ENCODE measurements around the gene TCF4.
"Not testable (repeated sequence)": the region's sequence is repeated elsewhere in the genome, so short reads cannot be mapped to it uniquely, and the experiment has no call there.

The TCF4 gene

DNA sequence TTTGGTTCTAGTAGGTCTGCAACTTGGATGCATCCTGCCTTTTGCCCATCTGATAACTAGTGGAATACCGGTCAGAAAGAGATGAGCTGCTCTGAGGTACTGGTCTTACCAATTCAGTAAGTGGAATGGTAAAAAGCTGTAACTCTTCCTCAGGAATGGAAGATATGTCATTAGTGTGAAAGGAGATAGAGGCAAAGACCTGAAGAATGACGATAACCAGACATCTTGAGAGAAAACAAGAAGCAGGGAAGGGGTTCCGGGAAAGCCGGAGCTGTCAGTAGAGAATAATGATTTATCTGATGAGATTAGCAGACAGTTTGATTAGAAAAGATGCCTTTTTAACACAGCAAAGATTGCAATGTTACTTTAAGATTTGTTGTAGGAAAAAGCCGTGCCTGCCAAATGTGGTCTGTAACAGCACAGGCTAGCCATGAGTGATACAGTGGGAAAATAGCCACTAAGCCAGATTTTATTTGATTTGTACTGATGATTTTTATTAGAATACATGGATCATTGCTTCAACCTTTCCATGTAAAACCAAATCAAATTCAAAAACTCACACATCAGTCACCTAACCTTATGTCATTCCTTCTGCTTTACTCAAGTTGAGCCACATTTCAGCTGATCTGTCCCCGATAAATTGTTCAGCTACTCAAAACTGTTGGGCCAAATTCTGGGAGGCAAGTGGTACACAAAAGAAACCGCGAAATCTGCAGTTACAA lies 110.0 kb downstream of the TCF4 start:
- no peak for DNase-seq

GRCh38 chr18:55477499-55477859 lies 110.5 kb downstream of the TCF4 start:
- peak in 1 of 56 donors; percentile 20 for DNase-seq

DNA sequence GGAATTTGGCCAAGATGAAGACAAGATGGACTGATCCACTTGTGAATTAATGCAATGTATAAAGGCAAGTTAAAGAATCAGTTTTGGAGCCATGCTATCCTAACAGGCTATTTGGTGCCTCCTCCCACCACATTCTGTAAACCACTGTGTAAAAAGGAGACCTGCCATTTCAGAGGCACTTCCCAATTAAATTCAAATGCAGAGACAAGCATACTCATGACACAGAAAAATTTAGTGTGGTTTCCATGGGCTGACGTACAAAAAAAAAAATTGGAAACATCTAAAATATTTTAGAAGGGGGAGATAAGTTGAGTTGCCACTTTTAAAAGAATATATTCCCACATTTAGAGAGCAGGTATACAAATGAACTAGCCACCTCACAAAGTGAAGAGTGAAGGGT lies 112.1 kb downstream of the TCF4 start:
- no peak for DNase-seq

- DNase-seq = no peak
Measured at GRCh38 chr18:55475467-55475866, 112.5 kb downstream of the TCF4 start.

GRCh38 chr18:55473560-55473959 lies 114.4 kb downstream of the TCF4 start:
- DNase-seq = no peak

GRCh38 chr18:55473058-55473457 lies 114.9 kb downstream of the TCF4 start:
- DNase-seq = no peak

DNA sequence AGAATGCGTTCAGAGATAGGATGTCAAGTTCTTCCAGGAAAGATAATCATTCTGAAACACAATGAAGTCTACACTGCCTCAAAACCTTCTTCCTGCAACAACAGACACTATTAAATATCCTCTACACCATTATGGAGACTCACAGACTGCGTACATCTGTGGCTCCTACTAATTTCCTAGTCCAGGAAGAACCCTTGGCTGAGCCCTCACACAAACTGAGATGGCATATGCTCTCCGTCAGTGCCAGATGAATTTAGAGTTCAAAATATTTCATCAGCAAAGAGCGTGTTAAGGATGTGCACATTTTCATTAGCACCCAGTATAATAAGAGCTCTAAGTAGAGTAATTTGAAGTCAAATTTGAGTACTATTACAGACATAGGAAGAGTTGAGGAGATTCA lies 117.2 kb downstream of the TCF4 start:
- no peak for DNase-seq

GRCh38 chr18:55469134-55469533 lies 118.9 kb downstream of the TCF4 start:
- not testable (repeated sequence) for DNase-seq

DNA sequence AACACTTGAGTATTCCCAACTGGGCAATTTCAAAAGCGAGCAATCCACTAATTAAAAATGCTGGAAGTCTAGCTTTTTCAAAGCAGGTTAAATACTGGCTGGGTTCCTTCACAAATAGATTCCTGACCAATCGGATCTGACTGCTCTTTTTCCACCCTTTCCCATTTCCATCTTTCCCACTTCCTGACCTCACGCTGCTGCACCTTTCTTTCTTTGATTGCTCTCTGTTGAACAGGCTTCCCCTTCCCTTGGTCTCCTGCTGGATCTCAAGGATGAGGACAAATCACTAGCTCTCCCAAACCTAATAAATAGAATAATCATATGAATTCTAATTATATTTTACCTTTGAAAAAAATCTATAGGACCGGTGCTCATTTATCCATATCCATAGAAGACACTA lies 121.2 kb downstream of the TCF4 start:
- no peak for DNase-seq

DNA sequence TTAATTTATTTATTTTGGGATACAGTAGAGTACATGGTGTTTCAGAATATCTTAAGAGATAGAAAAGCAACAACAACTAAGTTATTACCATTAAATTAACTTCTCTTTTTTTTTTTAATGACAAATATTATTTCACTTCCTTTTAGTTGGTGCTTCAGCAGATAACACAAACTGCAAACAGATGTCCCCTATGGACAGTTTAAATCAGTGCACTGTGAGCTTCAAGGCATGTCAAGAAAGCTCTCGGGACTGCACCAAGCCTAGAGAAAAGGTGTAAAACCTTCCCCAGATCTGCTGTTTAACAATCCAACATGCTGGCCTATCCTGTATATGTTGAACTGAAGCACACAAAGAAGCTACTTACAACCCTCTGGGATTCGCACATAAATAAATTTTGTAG lies 122.7 kb downstream of the TCF4 start:
- DNase-seq = no peak

DNA sequence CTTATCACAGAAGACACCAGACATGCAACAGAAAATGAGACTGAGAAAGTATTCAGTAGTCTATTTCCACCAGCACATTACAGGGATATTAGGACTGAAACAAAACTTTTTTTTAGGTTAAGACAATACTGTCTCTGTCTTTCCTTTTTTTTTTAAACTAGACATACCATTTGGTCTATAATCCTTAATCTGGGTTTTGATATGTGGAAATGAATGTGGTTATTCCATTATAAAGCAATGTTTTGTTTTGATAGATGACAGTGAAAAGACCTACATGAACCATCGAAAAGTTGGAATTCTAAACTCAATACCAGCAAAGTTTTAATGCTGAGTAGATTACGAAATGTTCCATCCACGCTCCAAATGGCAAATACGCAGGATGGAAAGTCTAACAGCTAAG lies 123.4 kb downstream of the TCF4 start:
- no peak for DNase-seq

DNA sequence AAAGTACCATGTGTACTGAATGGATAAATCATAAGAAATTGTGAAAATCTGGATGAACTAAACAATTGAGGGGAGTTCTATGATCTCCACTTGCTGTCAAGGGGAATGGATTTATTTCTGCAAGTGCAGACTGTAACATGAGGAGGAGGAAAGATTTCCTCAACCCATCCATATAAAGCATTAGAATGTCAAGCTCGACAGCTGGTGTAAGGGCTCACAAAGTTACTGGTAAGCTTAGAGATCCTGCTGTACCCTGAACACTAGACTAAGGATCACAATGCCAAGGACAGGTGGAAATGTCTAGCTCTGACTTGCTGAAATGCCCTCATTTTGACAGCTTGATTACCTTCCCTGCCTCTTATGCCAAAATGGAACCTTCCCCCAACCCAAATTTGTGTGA lies 125.3 kb downstream of the TCF4 start:
- no peak for DNase-seq

DNA sequence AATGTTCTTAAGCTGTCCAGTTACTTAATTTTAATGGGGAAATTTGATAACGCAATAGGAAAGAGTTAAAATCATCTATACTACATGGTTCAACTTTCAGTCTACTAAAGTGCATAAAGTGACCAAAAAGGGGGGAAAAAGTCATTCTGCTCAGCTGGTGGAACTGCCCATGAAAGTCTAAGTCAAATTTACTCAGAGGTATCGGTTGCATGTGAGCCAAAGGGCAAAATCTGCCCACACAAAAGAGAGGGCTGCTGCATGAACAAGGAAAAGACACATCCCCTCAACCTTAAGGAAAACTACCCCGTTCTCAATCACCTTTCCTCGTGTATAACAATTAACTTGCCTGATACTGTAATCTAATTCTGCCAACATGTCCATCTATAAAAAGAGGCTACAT lies 126.1 kb downstream of the TCF4 start:
- DNase-seq = no peak

- DNase-seq = peak in 31 of 56 donors; percentile 4 to 70 (median 30)
Measured at GRCh38 chr18:55458456-55459203, 129.4 kb downstream of the TCF4 start.

- DNase-seq = no peak
Measured at GRCh38 chr18:55457028-55457427, 131.0 kb downstream of the TCF4 start.

DNA sequence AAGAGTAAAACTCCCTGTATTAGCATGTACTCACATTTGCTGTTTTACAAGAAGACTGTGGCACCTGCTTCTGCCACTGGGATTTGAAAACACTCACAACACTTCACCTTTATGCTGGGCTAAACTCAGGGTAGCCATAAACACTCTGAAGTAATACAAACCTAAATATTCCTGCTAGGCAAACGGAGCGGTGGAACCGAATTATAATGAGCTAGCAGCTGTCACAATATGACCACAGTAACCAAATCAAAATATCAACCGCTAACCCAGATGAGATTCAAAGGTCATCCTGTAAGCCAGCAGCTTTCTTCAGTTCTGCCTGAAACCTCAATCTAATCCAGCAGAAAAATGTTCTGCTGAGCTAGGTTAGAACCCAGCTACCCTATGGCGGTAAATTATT lies 132.1 kb downstream of the TCF4 start:
- DNase-seq = no peak

GRCh38 chr18:55453186-55453585 lies 134.8 kb downstream of the TCF4 start:
- DNase-seq = no peak

DNA sequence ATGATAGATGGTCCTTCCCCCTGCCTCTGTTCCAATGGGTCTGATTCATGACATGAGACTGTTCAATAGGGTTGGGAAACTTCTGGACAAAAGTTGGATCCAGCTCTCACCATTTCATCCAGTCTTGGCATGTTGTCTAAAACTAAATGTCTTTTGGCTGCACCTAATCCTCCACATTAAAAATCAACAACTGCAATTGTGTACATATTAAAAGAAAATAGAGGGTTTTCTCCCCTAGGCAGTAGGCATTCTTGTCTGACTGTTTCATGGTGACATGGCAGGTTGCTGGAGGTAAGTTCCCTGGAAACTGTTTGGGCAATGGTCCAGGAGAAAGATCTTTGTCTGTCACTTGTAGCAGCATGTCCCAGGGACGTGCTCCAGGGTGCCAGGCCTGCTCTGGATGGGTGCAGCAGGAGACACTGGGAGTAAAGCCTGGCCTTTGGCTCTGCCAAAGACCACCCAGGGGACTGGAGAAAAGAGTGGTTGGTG lies 135.8 kb downstream of the TCF4 start:
- peak in 2 of 56 donors; percentile 5 to 40 for DNase-seq

DNA sequence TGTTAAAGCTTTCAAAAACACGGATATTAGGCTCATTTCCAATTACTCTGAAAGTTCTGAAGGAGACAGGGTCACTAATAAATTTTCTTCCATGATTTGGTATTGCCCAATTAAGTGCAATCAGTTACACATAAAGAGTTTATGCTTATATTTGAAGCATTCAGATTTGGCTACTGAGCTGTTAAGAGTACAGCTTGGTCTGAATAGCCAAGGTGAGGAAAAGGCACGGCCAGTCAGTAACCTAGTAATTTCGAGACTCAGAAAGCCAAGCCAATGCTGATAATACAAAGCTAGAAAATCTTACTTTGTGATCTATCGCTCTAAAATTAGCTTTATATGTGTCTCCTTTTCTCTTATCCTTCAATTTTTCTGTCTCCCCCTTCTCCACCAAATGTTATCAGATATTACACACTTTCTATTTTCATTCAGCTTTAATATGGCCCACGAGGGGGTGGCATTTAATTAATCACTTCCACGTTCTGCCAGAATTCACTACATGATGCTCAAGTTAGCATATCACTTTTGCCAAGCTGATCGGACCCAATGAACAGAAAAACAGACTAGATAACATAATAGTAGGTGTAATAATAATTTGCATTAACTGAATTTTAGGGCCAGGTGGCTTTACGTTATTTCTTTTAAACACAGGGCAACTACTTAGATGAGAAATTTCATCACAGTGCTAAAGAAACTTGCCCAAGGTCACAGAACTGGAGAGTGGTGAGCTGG lies 138.4 kb downstream of the TCF4 start:
- no peak for DNase-seq

- no peak for DNase-seq
Measured at GRCh38 chr18:55448420-55448819, 139.6 kb downstream of the TCF4 start.

- no peak for DNase-seq
Measured at GRCh38 chr18:55447672-55448018, 140.3 kb downstream of the TCF4 start.

GRCh38 chr18:55446996-55447671 lies 140.9 kb downstream of the TCF4 start:
- no peak for DNase-seq
